Measurements from ENCODE around the gene ZNF562. TPM values are rescaled to one million over a fixed set of nuclear protein-coding genes. Genes with fewer than 3 reads are reported as not detected.

Gene ZNF562
- total and polyA plus RNA-seq, 3 donors from 2014 or later = 7.4 to 17.4 (median 16.9) TPM

- TF ChIP-seq CTCF (IDR thresholded peaks at IDR 0.05) (no peak), POLR2A (IDR thresholded peaks at IDR 0.05) (no peak)
- no peaks in the 10 kb centered on the region for H3K4me1 ChIP-seq
- H3K4me3 ChIP-seq = no peak overlapping the region
- H3K27me3 ChIP-seq = no peaks in the 10 kb centered on the region
- WGBS, 2 donors = 86 to 89% methylated on average over 2 of the region's 2 CpGs
- no peak for DNase-seq
- no peaks in the 10 kb centered on the region for H3K36me3 ChIP-seq (ENCODE audit: low read depth, missing control alignments)
- intact Hi-C loops (cut with DNase I; ENCODE audit: low total_unique reads) = no loop called here
- H3K9me3 ChIP-seq = no peaks in the 10 kb centered on the region
- H3K27ac ChIP-seq = no peak overlapping the region
These were observed 64.3 kb downstream of the ZNF562 start for GRCh38 chr19:9610484-9611113.

- intact Hi-C loops (cut with DNase I; ENCODE audit: low total_unique reads) = no loop called here
- no peaks in the 10 kb centered on the region for H3K4me1 ChIP-seq
- no peak for TF ChIP-seq CTCF (IDR thresholded peaks at IDR 0.05)
- TF ChIP-seq POLR2A (IDR thresholded peaks at IDR 0.05) = no peak
- DNase-seq = no peak
- H3K27me3 ChIP-seq = no peaks in the 10 kb centered on the region
- no peak overlapping the region for H3K27ac ChIP-seq
- WGBS, 2 donors = 83 to 98% methylated on average over 4 to 5 of the region's 5 CpGs
- H3K9me3 ChIP-seq = no peaks in the 10 kb centered on the region
- no peak overlapping the region for H3K4me3 ChIP-seq
- H3K36me3 ChIP-seq (ENCODE audit: low read depth, missing control alignments) = no peaks in the 10 kb centered on the region
These were observed 66.0 kb downstream of the ZNF562 start for GRCh38 chr19:9608912-9609311.

GRCh38 chr19:9597027-9597426, 77.9 kb downstream of the ZNF562 start:
- intact Hi-C loops (cut with DNase I; ENCODE audit: low total_unique reads) = no loop called here
- H3K27me3 ChIP-seq = no peaks in the 10 kb centered on the region
- no peak overlapping the region for H3K4me3 ChIP-seq
- no peaks in the 10 kb centered on the region for H3K9me3 ChIP-seq
- 87 to 90% methylated on average over 3 of the region's 3 CpGs for WGBS, 2 donors
- no peak overlapping the region for H3K27ac ChIP-seq
- TF ChIP-seq POLR2A (IDR thresholded peaks at IDR 0.05) (no peak), CTCF (IDR thresholded peaks at IDR 0.05) (no peak)
- DNase-seq = no peak
- H3K36me3 ChIP-seq (ENCODE audit: low read depth, missing control alignments) = no peaks in the 10 kb centered on the region
- H3K4me1 ChIP-seq = no peaks in the 10 kb centered on the region

Other genes starting within 250 kb of the ZNF562 start
- gene ZNF266, start 239.5 kb downstream of the ZNF562 start, total RNA-seq = 10 to 100 TPM; 26.5 to 43.3 TPM
- 18.5 TPM for gene ZNF266, start 239.5 kb downstream of the ZNF562 start, polyA plus RNA-seq (ENCODE audit: insufficient read depth, low read depth, low replicate concordance)
- gene ZNF560, start 176.5 kb downstream of the ZNF562 start, total RNA-seq = 10 to 100 TPM; 13.1 to 15.4 TPM
- 8.0 TPM for gene ZNF560, start 176.5 kb downstream of the ZNF562 start, polyA plus RNA-seq (ENCODE audit: insufficient read depth, low read depth, low replicate concordance)
- gene ZNF426, start 136.5 kb downstream of the ZNF562 start, total RNA-seq = 10 to 100 TPM; 13.8 to 13.9 TPM
- gene ZNF426, start 136.5 kb downstream of the ZNF562 start, polyA plus RNA-seq (ENCODE audit: insufficient read depth, low read depth, low replicate concordance) = 5.7 TPM
- 10 to 100 TPM; 20.8 to 26.4 TPM for gene ZNF121, start 90.6 kb downstream of the ZNF562 start, total RNA-seq
- 4.1 TPM for gene ZNF121, start 90.6 kb downstream of the ZNF562 start, polyA plus RNA-seq (ENCODE audit: insufficient read depth, low read depth, low replicate concordance)
- 10 to 100 TPM; 19.3 to 37.7 TPM for gene ZNF561, start 53.9 kb downstream of the ZNF562 start, total RNA-seq
- gene ZNF561, start 53.9 kb downstream of the ZNF562 start, polyA plus RNA-seq (ENCODE audit: insufficient read depth, low read depth, low replicate concordance) = 16.9 TPM
- gene ZNF846, start 93.6 kb upstream of the ZNF562 start, total RNA-seq = 10 to 100 TPM; 48.1 to 50.5 TPM
- gene ZNF846, start 93.6 kb upstream of the ZNF562 start, polyA plus RNA-seq (ENCODE audit: insufficient read depth, low read depth, low replicate concordance) = 63.3 TPM
- gene FBXL12, start 144.0 kb upstream of the ZNF562 start, total RNA-seq = 10 to 100 TPM; 38.7 to 42.6 TPM
- gene FBXL12, start 144.0 kb upstream of the ZNF562 start, polyA plus RNA-seq (ENCODE audit: insufficient read depth, low read depth, low replicate concordance) = 24.7 TPM
- gene UBL5, start 152.8 kb upstream of the ZNF562 start, total RNA-seq = 100 to 1,000 TPM; 418 to 540 TPM
- 491 TPM for gene UBL5, start 152.8 kb upstream of the ZNF562 start, polyA plus RNA-seq (ENCODE audit: insufficient read depth, low read depth, low replicate concordance)
- gene PIN1, start 160.2 kb upstream of the ZNF562 start, total RNA-seq = 100 to 1,000 TPM; 228 to 232 TPM
- 209 TPM for gene PIN1, start 160.2 kb upstream of the ZNF562 start, polyA plus RNA-seq (ENCODE audit: insufficient read depth, low read depth, low replicate concordance)